ENCODE data around the gene ELOVL5.

GRCh38 chr6:53369051-53369450, 20.3 kb upstream of the ELOVL5 start:
- TF ChIP-seq CTCF (IDR thresholded peaks at IDR 0.05): no peak
- TF ChIP-seq, protein P1, sequence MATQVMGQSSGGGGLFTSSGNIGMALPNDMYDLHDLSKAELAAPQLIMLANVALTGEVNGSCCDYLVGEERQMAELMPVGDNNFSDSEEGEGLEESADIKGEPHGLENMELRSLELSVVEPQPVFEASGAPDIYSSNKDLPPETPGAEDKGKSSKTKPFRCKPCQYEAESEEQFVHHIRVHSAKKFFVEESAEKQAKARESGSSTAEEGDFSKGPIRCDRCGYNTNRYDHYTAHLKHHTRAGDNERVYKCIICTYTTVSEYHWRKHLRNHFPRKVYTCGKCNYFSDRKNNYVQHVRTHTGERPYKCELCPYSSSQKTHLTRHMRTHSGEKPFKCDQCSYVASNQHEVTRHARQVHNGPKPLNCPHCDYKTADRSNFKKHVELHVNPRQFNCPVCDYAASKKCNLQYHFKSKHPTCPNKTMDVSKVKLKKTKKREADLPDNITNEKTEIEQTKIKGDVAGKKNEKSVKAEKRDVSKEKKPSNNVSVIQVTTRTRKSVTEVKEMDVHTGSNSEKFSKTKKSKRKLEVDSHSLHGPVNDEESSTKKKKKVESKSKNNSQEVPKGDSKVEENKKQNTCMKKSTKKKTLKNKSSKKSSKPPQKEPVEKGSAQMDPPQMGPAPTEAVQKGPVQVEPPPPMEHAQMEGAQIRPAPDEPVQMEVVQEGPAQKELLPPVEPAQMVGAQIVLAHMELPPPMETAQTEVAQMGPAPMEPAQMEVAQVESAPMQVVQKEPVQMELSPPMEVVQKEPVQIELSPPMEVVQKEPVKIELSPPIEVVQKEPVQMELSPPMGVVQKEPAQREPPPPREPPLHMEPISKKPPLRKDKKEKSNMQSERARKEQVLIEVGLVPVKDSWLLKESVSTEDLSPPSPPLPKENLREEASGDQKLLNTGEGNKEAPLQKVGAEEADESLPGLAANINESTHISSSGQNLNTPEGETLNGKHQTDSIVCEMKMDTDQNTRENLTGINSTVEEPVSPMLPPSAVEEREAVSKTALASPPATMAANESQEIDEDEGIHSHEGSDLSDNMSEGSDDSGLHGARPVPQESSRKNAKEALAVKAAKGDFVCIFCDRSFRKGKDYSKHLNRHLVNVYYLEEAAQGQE (IDR thresholded peaks at IDR 0.05; ENCODE audit: insufficient read depth in 1 of 2, low read depth in 2 of 2, low read length in 1 of 2): no peak
